GM19193 (cell line): Measurements from ENCODE around the gene METTL9.

Experiments
- POLR2A ChIP-seq: IDR thresholded peaks from 4 replicates; pipeline ENCODE4 v1.6.1; 2011; ENCODE audit not compliant: insufficient read depth, insufficient read length; ENCODE audit errors: extremely low read depth

The METTL9 gene

DNA sequence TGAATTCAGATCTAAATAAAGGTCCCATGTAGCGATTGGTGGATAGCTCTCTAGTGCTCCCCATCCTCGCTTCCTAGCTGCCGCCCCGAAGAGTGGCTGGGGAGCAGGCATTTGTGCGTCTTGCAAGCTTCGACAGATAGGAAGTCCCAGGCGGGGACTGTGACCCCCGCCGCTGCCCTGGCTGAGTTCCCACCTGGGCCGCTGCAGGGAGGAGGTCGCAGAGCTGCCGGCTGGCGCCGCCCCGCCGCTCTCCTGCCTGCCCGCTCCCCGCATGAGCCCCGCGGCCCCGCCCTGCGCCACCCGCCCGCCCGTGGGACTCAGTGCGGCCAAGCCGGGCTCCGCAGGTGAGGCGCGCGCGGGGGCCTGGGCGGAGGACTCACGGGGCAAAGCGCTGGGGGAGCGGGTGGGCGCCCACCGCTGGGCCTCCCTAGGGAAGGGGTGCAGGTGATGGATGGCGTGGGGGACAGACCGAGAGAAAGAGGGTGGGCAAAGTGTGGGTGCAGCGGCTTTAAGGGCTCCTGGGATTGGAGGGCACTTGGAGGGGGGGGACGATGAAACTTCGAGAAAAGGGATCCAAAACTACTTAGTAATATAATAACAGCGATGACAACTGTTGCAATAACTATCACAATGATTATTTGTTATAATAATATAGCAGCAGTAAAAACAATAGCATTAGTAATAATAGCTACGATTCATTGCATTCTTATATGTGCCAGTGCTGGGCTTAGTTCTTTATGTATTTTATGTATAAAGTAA is 64.7 kb downstream of the METTL9 start, which contains the start of gene OTOA:
Gene OTOA, plus strand, starts transcription at position 80 of the 759 bp plus-strand sequence. CDS start 14,547 bp downstream, outside the sequence.
- no peak for TF ChIP-seq POLR2A

DNA sequence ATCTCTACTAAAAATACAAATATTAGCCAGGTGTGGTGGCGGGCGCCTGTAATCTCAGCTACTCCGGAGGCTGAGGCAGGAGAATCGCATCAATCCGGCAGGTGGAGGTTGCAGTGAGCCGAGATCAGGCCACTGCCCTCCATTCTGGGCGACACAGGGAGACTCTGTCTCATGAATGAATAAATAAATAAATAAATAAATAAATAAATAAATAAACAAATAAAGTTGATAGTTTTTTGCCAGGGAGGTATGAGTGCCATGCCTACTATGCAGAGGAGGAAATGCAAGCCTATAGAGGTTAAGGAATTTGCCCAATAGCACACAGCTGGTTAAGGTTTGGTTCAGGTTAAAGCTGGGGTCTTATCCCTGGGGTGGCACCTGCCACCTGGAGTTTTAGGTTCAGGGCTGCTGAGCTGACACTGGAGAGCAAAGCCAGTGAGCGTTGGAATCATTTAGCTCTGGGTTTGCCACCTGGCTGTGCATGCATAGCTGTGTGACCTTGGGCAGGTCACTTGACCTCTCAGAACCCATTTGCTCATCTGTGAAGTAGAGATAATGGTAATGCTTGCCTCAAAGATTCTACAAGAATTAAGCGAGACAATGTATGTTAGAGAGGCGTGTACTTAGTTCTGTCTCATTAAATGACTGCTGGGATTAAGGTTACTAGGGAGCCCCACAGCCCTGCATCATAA is 65.6 kb downstream of the METTL9 start:
- TF ChIP-seq POLR2A: no peak

- TF ChIP-seq POLR2A: no peak
These were observed 67.4 kb downstream of the METTL9 start for GRCh38 chr16:21666772-21667171.

DNA sequence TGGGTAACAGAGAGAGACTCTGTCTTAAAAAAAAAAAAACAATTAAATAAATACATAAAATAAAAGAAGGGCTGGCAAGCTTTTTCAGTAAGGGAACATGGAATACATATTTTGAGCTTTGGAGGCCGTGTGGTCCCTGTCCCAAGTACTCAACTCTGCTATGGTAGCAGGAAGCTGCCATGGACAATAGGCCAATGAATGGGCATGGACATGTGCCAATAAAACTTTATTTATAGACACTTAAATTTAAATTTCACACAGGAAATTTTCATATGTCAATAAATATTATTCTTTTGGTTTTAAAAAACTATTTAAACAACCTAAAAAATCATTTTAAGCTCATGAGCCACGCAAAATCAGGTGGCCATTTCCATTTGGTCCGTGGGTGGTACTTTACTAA is 68.2 kb downstream of the METTL9 start:
- TF ChIP-seq POLR2A: no peak

DNA sequence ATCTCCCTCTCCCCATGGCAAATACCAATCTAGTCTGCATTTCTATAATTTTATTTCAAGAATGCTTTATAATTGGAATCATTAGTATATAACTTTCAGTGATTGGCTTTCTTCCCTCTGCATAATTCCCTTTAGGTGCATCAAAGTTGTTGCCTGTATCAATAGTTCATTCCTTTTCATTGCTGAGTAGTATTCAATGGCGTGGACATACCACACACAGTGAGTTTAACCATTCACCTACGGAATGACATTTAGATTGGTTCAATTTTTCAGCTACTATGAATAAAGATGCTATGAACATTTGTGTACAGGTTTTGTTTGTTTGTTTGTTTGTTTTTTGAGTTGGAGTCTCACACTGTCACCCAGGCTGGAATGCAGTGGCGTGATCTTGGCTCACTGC is 74.1 kb downstream of the METTL9 start:
- no peak for TF ChIP-seq POLR2A

- TF ChIP-seq POLR2A: no peak
These were observed 83.8 kb downstream of the METTL9 start for GRCh38 chr16:21683184-21683583.

- no peak for TF ChIP-seq POLR2A
These were observed 84.8 kb downstream of the METTL9 start for GRCh38 chr16:21684199-21684598.

GRCh38 chr16:21685034-21685455 is 85.7 kb downstream of the METTL9 start:
- no peak for TF ChIP-seq POLR2A

DNA sequence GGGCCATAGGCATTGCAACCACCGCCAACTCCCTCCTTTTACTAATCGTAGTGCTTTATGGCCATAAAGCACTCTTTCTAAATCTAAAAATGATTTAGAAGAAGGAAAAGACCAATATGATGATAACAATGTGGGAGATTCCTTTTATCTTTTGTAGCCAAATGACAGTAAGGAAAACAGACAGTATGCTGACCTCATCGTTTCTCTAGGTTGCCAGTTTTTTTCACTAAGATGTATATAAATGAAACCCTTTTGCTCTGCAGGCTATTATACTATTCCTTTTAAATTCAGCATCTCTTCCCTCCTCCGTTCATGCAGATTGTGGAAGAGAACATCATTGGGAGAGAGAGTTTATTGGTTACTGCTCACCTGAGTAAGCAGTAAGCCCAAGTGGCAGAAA is 89.7 kb downstream of the METTL9 start:
- TF ChIP-seq POLR2A: no peak

DNA sequence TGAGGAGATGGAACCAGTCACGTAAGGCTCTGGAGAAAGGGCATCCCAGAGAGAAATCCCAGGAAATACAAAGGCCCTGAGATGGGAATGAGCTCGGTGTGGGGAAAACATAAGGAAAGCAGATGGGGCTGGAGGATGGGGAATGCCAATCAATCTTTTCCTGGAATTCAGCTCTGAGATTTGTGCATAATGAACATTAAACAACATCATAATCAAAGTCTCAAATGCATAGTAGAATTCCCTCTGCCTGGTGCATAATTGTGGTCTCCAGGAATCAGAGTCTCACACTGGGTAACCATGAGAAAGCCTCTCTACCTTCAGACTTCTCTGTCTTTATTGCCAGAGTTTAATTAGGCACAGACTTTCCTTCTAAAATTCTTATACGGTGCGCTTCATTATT is 95.2 kb downstream of the METTL9 start:
- no peak for TF ChIP-seq POLR2A

GRCh38 chr16:21697032-21697431 is 97.7 kb downstream of the METTL9 start:
- TF ChIP-seq POLR2A: no peak

GRCh38 chr16:21698169-21699032 is 99.0 kb downstream of the METTL9 start:
- no peak for TF ChIP-seq POLR2A

DNA sequence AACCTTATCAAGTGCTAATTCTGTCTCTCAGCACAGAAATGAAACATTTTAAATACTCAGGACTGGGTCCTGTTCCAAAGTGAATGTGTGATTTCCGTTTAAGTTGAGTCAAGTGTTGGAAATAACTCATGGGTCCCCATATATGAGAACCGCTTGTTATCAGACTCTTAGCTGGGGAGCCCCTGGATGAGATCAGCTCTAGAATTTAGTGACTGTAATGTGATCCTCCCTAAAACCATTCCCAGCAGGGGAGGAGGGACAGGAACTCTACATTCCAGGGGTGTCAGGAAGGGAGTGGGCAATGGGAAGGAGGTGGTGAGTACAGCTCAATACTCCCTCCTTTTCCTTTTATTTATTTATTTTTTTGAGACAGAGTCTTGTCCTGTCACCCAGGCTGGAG is 101.9 kb downstream of the METTL9 start:
- no peak for TF ChIP-seq POLR2A

- no peak for TF ChIP-seq POLR2A
These were observed 102.9 kb downstream of the METTL9 start for GRCh38 chr16:21702276-21702675.

DNA sequence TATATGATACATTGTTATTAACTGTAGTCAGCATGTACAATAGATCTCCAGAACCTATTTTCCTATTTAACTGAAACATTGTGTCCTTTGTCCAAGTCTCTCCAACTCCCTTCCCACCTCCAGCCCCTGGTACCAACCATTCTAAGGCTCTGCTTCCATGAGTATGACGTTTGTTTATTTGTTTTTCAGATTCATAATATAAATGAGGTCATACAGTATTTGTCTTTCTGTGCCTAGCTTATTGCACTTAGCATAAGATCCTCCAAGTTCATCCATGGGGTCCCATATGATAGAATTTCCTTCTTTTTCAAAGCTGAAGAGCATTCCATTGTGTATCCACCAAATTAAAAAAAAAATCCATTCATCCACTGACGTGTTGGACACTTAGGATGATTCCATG is 103.8 kb downstream of the METTL9 start:
- TF ChIP-seq POLR2A: no peak
